ENCODE data around the gene CHRNA5.

DNA sequence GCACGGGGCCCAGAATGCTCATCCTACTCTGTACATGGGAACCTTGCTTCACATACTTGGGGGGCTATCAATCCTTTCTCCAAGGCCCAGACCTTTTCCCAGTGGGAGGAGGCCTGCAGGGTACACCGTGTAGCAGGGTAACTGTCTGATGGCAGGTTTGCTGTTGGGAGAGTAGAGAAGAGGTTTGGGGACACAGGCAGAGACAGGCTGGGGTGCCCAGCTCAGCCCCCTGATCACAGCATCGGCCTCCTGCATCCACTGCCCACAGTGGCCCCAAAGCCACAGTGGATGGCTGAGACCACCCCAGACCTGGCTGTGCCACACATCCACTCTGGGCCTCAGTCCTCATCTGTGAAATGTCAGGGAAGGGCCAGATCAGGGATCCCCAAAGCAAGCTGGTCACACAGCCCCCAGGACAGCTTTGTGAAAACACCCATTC is 49.9 kb downstream of the CHRNA5 start:
- no peak for TF ChIP-seq POLR2AphosphoS5 (IDR thresholded peaks at IDR 0.05; ENCODE audit: low read depth, low read length)
- TF ChIP-seq POLR2A (IDR thresholded peaks at IDR 0.05; ENCODE audit: low read depth, low read length) = no peak
- TF ChIP-seq TAF1 (IDR thresholded peaks at IDR 0.05; ENCODE audit: low read depth, low read length) = no peak
